ENCODE measurements around the gene SETX.

The SETX gene

GRCh38 chr9:132351404-132352045, 3.3 kb downstream of the SETX start:
- no peak for DNase-seq

- DNase-seq, result peak; percentile 8
Measured at GRCh38 chr9:132350861-132351315, 3.9 kb downstream of the SETX start.

- no peak for DNase-seq
Measured at GRCh38 chr9:132348676-132349075, 6.1 kb downstream of the SETX start.

- no peak for DNase-seq
Measured at GRCh38 chr9:132346177-132346576, 8.6 kb downstream of the SETX start.

GRCh38 chr9:132341177-132341840, 13.5 kb downstream of the SETX start:
- no peak for DNase-seq

GRCh38 chr9:132334364-132334763, 20.4 kb downstream of the SETX start:
- DNase-seq, result no peak

GRCh38 chr9:132333556-132333955, 21.2 kb downstream of the SETX start:
- no peak for DNase-seq

GRCh38 chr9:132328580-132328979, 26.2 kb downstream of the SETX start:
- DNase-seq, result no peak

- DNase-seq, result no peak
Measured at GRCh38 chr9:132327537-132327936, 27.2 kb downstream of the SETX start.

GRCh38 chr9:132324425-132324824, 30.4 kb downstream of the SETX start:
- no peak for DNase-seq

- peak; percentile 9 for DNase-seq
Measured at GRCh38 chr9:132319421-132320110, 35.2 kb downstream of the SETX start.

GRCh38 chr9:132312873-132313272, 41.9 kb downstream of the SETX start:
- no peak for DNase-seq

GRCh38 chr9:132312426-132312825, 42.4 kb downstream of the SETX start:
- DNase-seq, result no peak

GRCh38 chr9:132311978-132312377, 42.8 kb downstream of the SETX start:
- DNase-seq, result no peak

GRCh38 chr9:132309056-132309455, 45.7 kb downstream of the SETX start:
- DNase-seq, result no peak

- no peak for DNase-seq
Measured at GRCh38 chr9:132301521-132301920, 53.3 kb downstream of the SETX start.

- DNase-seq, result no peak
Measured at GRCh38 chr9:132299221-132299620, 55.6 kb downstream of the SETX start.

- DNase-seq, result no peak
Measured at GRCh38 chr9:132295181-132295580, 59.6 kb downstream of the SETX start.

GRCh38 chr9:132293145-132293721, 61.6 kb downstream of the SETX start:
- no peak for DNase-seq

GRCh38 chr9:132288966-132289365, 65.8 kb downstream of the SETX start:
- DNase-seq, result no peak

- DNase-seq, result peak; percentile 13
Measured at GRCh38 chr9:132288361-132288760, 66.4 kb downstream of the SETX start.

- DNase-seq, result no peak
Measured at GRCh38 chr9:132287256-132287760, 67.5 kb downstream of the SETX start.

- DNase-seq, result peak; percentile 70
Measured at GRCh38 chr9:132283863-132284262, 70.9 kb downstream of the SETX start.

- no peak for DNase-seq
Measured at GRCh38 chr9:132283165-132283564, 71.6 kb downstream of the SETX start.
